Mucosa of rectum (tissue), 2 donors: ENCODE measurements around the gene RIOK1.

Source experiments
- H3K27ac ChIP-seq, 2 donors: one replicate each; pipeline ENCODE4 v1.7.0; 2013; ENCODE audit warnings: inconsistent platforms in 2 of 2, low read depth in 2 of 2, low read length in 2 of 2
- H3K27me3 ChIP-seq, 2 donors: one replicate each; pipeline ENCODE4 v1.7.0; 2013; ENCODE audit warnings: low read length in 2 of 2; ENCODE audit not compliant: control insufficient read depth in 2 of 2, insufficient read depth in 2 of 2
- H3K36me3 ChIP-seq, 2 donors: one replicate each; pipeline ENCODE4 v1.7.0; 2013; ENCODE audit warnings: low read length in 2 of 2; ENCODE audit not compliant: control insufficient read depth in 2 of 2, insufficient read depth in 2 of 2
- H3K4me1 ChIP-seq, 2 donors: one replicate each; pipeline ENCODE4 v1.7.0; 2013; ENCODE audit warnings: low read length in 2 of 2, mild to moderate bottlenecking in 1 of 2; ENCODE audit not compliant: control insufficient read depth in 2 of 2, insufficient read depth in 2 of 2
- H3K4me3 ChIP-seq, 2 donors: one replicate each; pipeline ENCODE4 v1.7.0; 2013; ENCODE audit warnings: low read length in 2 of 2
- H3K9ac ChIP-seq, 2 donors: one replicate each; pipeline ENCODE4 v1.7.0; 2013; ENCODE audit warnings: low read length in 2 of 2, low read depth in 1 of 2, mild to moderate bottlenecking in 1 of 2
- H3K9me3 ChIP-seq, 2 donors: one replicate each; pipeline ENCODE4 v1.7.0; 2013; ENCODE audit warnings: low read length in 2 of 2; ENCODE audit not compliant: control insufficient read depth in 2 of 2
- donor health status: healthy.
- donor health status: Normal muscosa, but diverticular disease.

RIOK1 gene

GRCh38 chr6:7424058-7424457 lies 34.5 kb downstream of the RIOK1 start:
- no peak overlapping the region for H3K4me3 ChIP-seq
- H3K9me3 ChIP-seq, result no peaks in the 10 kb centered on the region
- H3K27me3 ChIP-seq, result no peaks in the 10 kb centered on the region
- no peaks in the 10 kb centered on the region for H3K4me1 ChIP-seq
- no peaks in the 10 kb centered on the region for H3K36me3 ChIP-seq
- no peak overlapping the region for H3K9ac ChIP-seq
- no peak overlapping the region for H3K27ac ChIP-seq

GRCh38 chr6:7424967-7425807 lies 35.6 kb downstream of the RIOK1 start:
- Histone ChIP-seq H3K4me1 (no peaks in the 10 kb centered on the region), H3K36me3 (no peaks in the 10 kb centered on the region), H3K27ac (no peak overlapping the region), H3K27me3 (no peaks in the 10 kb centered on the region), H3K9me3 (no peaks in the 10 kb centered on the region), H3K9ac (no peak overlapping the region), H3K4me3 (no peak overlapping the region)

- H3K36me3 ChIP-seq, result no peaks in the 10 kb centered on the region
- H3K27ac ChIP-seq, result no peak overlapping the region
- H3K4me1 ChIP-seq, result no peaks in the 10 kb centered on the region
- H3K9me3 ChIP-seq, result no peaks in the 10 kb centered on the region
- no peak overlapping the region for H3K9ac ChIP-seq
- no peak overlapping the region for H3K4me3 ChIP-seq
- H3K27me3 ChIP-seq, result no peaks in the 10 kb centered on the region
Observed at GRCh38 chr6:7425808-7426190, 36.2 kb downstream of the RIOK1 start.

DNA sequence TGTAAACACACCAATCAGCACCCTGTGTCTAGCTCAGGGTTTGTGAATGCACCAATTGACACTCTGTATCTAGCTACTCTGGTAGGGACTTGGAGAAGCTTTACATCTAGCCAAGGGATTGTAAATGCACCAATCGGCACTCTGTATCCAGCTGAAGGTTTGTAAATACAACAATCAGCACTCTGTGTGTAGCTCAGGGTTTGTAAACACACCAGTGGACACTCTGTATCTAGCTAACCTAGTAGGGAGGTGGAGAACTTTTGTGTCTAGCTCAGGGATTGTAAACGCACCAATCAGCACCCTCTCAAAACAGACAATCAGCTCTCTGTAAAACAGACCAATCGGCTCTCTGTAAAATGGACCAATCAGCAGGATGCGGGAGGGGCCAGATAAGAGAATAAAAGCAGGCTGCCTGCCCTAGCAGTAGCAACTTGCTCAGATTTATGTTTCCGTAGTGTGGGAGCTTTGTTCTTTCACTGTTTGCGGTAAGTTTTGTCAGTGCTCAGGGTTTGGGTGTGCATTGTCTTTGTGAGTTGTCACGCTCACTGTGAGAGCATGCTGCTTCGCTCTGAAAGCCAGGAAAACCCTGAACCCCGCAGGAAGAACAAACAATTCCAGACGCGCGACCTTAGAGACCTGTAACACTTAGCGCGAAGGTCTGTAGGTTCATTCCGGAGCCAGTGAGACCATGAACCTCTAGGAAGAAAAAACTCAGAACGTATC lies 37.0 kb downstream of the RIOK1 start:
- H3K4me3 ChIP-seq, result peak overlapping the region in 1 of 2 donors; percentile 33
- H3K9me3 ChIP-seq, result no peaks in the 10 kb centered on the region
- H3K4me1 ChIP-seq, result no peaks in the 10 kb centered on the region
- H3K9ac ChIP-seq, result no peak overlapping the region
- no peaks in the 10 kb centered on the region for H3K36me3 ChIP-seq
- H3K27ac ChIP-seq, result peak overlapping the region in 1 of 2 donors; percentile 13
- H3K27me3 ChIP-seq, result no peaks in the 10 kb centered on the region

GRCh38 chr6:7431313-7431673 lies 41.7 kb downstream of the RIOK1 start:
- Histone ChIP-seq H3K4me1 (no peaks in the 10 kb centered on the region), H3K27me3 (no peaks in the 10 kb centered on the region), H3K27ac (no peak overlapping the region), H3K9me3 (no peaks in the 10 kb centered on the region), H3K4me3 (no peak overlapping the region), H3K9ac (no peak overlapping the region), H3K36me3 (no peaks in the 10 kb centered on the region)

DNA sequence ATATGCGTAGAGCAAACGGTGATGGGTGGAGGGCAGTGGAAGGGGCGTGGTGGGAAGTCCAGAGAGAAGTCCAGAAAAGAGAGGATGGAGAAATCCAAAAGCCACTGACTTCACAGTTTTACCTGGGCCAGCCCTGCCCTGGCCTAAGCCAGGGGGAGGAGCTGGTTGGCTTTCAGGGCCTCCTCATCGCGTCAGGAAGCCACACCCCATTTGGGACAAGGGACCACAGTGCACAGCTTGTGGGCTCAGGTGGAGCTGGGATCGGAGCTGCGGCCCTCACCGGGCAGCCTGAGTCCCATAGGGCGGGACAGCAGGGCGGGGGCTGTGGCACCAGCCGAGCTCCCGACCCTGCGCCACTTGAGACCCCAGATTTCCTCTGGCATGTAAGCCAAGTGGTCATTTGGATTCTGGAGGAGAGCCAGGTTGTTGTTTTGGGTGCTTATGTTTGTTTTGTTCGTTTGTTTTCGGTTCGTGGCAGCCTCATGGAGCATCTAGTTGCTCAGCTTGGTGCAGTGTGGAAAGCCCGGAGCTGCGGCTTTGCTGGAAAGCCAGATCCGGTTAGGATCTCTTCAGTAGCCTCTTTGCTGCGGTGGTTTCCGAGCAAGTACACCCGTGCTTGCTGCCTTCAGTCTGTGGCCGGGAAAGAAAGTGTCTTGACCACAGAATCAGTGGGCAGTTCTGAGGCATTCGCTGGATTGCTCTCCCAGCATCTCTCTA lies 42.2 kb downstream of the RIOK1 start:
- Histone ChIP-seq H3K4me1 (no peaks in the 10 kb centered on the region), H3K9me3 (no peaks in the 10 kb centered on the region), H3K9ac (no peak overlapping the region), H3K27ac (no peak overlapping the region), H3K36me3 (no peaks in the 10 kb centered on the region), H3K4me3 (no peak overlapping the region), H3K27me3 (no peaks in the 10 kb centered on the region)

DNA sequence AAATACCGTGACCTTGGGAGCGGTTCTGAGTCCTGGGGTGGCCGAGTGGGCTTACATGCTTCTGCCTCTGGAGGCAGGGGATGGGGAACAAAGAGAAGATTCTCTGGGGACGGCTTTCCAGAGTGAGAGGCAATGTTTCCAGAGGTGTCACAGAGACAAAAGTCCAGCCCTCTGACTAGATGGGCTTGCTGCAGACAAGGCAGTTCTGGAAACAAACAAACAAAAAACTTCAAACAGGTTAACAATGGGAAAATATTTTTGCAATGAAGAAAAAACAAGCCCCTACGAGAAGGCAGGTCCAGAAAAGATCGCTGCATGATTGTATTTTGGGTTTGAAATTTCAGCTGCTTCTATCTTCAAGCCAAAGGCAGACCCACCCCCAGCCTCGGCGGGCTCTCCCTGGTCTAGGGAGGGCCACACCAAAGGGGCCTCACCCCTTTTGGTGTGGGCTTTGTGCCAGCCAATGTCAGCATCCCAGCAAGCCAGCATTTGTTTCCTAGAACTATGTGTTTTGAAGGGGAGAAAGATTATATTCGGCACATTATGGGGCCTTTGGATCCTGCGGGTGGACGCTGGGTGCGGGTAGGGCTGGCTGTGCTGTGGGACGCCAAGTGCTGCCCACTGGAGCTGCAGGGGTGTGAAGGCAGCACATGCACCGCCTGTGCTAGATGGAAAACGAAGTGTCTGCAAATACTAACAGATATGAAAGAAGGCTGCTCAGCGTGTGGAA lies 42.9 kb downstream of the RIOK1 start:
- H3K27me3 ChIP-seq, result no peaks in the 10 kb centered on the region
- no peaks in the 10 kb centered on the region for H3K4me1 ChIP-seq
- H3K27ac ChIP-seq, result no peak overlapping the region
- no peak overlapping the region for H3K4me3 ChIP-seq
- no peaks in the 10 kb centered on the region for H3K36me3 ChIP-seq
- H3K9me3 ChIP-seq, result no peaks in the 10 kb centered on the region
- H3K9ac ChIP-seq, result no peak overlapping the region

GRCh38 chr6:7433121-7433617 lies 43.6 kb downstream of the RIOK1 start:
- Histone ChIP-seq H3K9ac (no peak overlapping the region), H3K4me3 (no peak overlapping the region), H3K27me3 (no peaks in the 10 kb centered on the region), H3K9me3 (no peaks in the 10 kb centered on the region), H3K27ac (no peak overlapping the region), H3K4me1 (no peaks in the 10 kb centered on the region), H3K36me3 (no peaks in the 10 kb centered on the region)

DNA sequence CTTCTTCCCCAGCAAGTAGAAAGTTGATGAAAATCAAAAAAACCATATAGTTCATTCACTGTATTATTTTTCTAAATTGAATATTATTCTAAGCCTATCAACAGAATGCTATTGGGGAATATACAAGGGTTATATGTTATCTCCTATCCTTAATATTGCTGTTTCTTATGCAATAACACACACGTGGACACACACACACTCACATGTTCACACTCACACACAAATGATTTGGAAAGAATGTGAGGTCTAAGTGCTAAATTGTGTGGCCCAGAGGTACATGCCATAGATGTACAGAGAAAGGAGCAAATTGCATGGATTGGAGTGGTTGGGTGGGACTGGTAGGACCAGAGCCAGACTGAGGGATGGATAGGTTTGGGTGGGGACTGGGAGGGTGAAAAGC lies 45.1 kb downstream of the RIOK1 start:
- Histone ChIP-seq H3K9me3 (no peaks in the 10 kb centered on the region), H3K4me1 (no peaks in the 10 kb centered on the region), H3K36me3 (no peaks in the 10 kb centered on the region), H3K4me3 (no peak overlapping the region), H3K27me3 (no peaks in the 10 kb centered on the region), H3K27ac (no peak overlapping the region), H3K9ac (no peak overlapping the region)
